GM21529 (cell line): ENCODE results near the gene GRAMD1B.
A peak's percentile ranks its signal among the peaks of the same experiment; 100 is the strongest.

ENCODE experiments used
- ATAC-seq: cut with Tn5 transposase; IDR thresholded peaks from one replicate; pipeline ENCODE4 v1.9.1; 2021; ENCODE audit not compliant: unreplicated experiment

Gene GRAMD1B

DNA sequence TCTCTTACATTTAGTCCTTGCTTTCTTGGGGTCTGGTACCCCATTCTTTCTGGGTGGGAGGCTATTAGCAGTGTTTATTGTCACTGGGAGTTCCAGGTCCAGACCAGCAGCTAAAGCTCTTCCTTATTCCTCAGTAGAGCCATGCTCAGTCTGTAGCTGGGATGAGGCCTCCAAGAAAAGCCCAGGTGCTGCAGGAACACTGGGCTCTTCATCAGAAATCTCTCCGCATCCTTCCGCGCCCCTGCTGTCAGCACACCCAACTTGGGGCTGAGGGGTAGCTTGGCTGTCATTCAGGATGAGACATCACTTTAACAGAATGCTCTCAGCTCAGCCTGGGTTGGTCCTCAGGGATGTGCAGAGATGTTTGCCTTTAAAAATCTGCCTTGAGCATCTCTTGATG is 97.5 kb downstream of the GRAMD1B start:
- ATAC-seq: no peak

DNA sequence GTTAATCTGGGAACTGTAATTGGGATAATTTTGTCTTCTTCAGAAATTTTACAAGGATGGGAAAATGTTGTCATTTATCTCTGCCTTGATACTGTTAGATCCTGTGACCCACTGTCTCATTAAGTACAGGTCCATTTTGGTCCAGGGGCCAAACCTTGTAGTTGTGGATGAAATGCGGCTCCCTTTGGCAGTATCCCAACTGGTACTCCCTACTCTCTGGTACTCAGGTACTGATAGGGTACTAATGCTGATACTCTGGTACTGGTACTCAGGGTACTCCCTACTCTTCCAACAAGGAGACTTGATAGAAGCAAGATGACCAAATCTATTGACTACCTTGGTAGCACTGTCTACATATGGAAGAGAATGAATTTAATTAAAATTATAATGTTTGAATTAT is 97.9 kb downstream of the GRAMD1B start:
- no peak for ATAC-seq

DNA sequence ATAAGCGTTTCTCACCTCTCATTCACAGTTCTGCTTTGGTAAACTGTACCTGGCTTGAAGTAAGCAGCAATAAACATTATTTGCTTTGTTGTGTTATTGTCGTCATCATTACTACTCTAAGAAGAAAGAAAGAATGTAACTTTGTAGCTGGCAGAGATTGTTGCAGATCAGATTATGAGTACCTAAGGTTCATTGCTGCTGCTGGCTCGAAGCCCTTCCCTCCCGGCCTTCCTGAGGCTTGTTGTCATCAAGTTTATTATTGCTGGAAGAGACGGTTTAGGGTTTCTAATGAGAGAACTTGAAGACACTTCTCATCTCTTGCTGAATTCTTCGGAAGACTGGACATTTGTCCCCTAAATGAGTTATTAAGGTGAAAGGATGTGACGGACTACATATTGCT is 101.3 kb downstream of the GRAMD1B start:
- ATAC-seq: no peak

DNA sequence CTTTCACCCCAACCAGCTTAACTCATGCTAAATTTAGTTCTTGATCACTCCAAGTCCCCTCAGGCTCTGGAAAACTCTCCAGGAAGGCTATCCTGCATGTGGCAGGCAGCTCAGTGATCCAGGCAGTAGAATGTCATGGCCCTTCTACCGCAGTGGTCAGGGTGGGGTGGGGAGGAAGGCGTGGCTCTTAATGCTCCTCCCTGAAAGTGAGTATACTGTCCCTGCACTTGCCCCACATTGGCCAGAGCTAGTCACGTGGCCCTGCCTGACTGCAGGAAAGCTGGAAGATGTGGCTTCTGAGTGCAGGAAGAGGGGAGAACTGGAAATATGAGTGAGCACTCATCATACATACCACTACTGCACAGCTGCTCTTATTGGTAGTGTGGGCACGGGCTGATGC is 102.1 kb downstream of the GRAMD1B start:
- no peak for ATAC-seq

DNA sequence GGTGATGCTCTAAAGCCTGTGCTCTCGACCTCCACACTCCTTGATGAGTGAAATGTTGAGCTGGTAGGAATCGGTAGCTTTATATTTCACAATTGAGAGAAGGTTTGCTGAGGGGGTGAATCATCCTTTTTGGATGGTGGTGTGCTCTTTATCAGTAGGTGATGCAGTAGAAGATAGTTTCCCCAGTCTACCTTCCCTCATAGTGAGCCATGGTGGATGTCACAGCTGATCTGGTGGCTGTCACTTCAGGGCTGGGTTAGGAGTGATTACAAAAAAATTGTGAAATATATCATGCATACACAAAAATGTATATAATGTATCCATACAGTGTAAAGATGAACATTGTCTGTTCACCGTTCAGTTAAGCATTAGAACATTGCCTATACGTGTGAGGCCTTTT is 105.3 kb downstream of the GRAMD1B start:
- no peak for ATAC-seq

DNA sequence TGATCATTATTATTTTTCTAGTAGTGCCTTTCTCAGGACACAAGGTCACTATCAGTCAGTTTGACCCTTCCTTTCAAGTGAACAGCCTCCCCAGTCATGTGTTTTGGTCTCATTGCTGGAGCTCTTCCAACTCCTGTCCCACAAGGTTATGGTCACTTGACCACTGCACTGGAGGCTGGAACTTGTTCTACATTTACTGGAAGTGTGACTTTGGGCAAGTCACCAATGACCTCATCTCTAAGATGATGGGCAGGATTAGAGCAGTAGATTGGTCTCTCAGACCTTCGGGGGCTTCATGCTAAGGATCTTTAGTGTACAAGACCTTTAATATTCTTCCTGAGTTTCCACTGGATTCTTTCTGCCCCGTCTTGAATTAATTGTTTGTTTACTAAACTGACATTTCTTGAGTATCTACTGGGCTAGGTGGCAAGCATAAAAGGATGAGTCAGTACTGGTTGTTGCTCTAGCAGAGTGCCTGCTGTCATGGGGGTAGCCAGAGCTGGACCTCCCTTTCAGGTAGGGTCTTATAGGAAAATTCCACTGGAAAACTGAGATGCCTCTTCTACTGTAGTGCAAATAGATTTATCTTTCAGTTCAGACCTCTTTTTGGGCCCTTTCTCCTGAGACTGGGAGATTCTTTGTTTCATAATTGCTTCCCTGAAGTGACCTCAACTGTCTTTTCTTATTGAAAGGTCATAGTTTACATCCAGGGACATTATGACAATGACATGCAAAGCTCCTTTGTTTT is 106.8 kb downstream of the GRAMD1B start:
- no peak for ATAC-seq

DNA sequence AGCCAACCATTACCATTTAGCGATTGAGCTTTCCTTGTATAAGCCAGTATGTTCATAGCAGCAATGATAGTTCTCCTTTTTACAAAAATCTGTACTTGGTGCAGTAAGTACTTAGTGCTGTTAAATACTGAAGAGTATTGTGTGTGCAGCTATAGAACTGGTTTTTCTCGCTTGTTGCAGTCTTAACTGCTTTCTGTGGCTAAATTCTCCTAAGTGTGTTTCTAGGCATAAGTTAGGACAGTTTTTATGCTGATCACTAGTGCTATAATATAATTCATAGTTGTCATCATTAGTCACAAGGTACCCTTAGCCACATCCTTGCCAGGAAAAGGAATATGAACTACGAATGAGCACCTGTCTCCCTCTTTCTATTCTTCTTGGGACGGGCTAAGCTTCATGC is 107.7 kb downstream of the GRAMD1B start:
- ATAC-seq: no peak

DNA sequence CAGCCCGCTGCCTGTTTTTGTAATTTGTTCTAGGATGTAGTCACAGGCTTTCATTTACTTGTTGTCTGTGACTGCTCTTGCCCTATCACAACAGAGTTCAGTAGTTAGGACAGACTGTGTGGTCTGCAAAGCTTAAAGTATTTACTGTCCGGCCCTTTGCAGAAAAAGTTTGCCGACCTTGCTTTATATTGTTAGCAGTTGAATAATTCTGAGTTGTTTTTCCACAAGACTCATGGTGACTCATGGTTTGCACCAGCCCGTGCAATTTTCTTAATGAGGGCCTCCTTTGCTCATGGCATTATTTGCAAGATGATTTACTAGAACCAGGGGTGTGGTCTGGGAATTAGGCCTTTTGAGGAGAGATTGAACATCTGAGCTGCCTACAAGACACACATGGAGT is 113.7 kb downstream of the GRAMD1B start:
- no peak for ATAC-seq

DNA sequence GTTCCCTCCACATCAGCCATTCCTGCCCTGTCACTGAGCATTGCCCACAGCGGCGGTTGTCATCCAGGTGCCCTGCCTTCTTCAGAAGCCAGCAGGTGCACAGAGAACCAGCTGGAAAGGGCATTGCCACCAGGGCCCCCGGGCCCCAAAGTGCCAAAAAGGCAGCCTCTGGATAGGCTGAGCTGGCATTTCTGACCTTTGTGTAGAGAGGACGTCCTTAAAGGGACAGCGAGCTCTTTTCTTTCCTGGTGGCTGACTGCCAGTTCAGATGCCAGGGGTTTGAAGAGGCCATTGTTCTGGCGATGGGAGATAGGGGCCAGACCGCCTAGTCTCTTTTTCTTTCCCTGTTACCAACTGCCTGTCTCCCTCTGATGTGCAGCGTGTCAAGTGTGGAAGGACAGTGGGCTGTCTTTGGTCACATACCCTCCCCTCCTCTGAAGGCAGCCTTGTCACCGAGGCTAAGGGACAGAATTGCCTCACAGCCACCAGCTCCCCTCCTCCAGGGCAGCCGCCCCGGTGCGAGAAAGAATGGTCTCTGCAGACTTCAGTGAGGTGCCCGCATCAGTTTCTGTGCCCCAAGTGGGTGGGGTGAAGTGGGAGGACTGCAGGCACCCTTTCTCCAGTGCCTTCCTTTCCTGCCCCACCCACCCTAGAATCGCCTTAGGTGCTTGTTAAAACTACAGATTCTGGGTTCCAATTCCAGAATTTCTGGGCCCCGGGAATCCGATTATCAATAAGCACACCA is 114.7 kb downstream of the GRAMD1B start:
- ATAC-seq: no peak

DNA sequence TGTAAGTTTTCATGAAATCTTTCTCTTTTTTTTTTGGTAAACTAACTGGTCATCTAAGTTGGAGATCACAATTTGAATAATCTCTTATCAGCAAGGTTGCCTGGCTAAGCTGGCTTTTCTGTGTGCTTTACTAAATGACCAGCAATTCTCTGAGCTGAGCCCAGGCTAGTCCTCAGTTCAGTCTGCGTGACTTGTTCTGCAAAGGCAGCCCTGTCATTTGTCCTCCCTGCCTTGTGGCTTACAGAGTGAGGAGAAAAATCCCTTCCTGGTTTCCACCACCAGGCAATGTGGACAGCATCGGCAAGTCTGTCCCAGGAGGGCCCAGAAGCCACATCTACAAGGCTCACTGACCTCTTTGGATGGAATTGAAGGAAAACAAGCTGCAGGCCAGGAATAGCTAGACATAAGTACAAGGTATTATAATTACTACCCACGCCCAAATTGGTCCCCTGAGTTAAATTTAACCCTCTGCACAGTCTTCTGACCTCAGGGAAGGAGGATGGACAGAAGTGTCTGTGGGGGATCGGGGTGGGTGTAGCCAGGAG is 115.7 kb downstream of the GRAMD1B start:
- no peak for ATAC-seq

DNA sequence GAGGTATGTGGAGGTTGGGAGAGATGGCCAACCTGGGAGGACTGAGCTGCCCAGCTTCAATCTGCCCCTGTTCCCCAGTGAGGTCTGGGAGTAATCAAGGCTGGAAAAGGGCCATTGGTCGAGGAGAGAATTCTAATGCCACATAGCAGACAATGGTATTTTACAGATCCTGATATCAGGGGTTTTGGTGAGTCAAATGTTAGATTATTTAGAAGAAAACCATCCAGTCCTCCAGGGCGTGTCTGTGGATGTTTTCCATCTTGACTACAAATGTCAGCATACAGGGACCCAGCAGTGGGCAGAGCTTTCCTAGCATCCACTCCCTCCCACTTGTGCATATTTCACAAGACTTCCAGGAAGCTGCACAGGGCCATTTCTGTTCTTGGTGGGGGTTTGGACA is 116.4 kb downstream of the GRAMD1B start:
- no peak for ATAC-seq

DNA sequence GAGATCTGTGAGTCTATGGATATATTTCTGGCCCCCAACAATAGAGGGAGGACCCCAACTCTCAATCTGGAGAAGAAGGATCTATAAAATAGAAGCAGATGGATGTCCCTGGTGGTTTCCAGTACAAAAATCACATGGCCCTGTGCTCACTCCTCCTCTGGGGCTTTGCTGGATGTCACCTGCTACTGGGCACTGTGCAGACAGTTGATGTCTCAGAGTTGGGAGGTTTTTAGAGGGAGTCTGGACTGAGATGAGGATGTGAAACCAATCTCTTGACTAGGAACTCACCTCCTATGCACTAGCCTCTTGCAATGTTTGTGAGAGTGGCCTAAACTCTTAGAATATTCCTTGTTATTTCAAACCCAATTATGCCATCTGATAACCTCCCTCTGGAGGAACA is 117.1 kb downstream of the GRAMD1B start:
- peak; percentile 97 for ATAC-seq

DNA sequence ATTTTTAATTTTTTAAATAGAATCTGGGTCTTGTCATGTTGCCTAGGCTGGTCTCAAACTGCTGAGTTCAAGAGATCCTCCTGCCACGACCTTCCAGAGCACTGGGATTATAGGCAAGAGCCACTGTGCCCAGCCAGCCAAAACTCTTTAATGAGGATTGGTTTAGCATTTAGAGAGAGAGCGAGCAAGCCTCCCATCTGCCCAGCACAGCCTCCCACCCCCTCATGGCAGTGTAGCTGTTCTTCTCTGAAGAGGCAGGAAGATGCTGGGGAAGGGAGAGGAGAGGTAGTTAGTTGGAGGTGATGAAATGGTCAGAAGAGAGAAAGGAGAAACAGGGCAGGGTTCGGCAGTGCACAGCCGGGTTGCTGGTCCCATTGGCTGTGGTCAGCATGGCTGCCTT is 118.7 kb downstream of the GRAMD1B start:
- no peak for ATAC-seq

DNA sequence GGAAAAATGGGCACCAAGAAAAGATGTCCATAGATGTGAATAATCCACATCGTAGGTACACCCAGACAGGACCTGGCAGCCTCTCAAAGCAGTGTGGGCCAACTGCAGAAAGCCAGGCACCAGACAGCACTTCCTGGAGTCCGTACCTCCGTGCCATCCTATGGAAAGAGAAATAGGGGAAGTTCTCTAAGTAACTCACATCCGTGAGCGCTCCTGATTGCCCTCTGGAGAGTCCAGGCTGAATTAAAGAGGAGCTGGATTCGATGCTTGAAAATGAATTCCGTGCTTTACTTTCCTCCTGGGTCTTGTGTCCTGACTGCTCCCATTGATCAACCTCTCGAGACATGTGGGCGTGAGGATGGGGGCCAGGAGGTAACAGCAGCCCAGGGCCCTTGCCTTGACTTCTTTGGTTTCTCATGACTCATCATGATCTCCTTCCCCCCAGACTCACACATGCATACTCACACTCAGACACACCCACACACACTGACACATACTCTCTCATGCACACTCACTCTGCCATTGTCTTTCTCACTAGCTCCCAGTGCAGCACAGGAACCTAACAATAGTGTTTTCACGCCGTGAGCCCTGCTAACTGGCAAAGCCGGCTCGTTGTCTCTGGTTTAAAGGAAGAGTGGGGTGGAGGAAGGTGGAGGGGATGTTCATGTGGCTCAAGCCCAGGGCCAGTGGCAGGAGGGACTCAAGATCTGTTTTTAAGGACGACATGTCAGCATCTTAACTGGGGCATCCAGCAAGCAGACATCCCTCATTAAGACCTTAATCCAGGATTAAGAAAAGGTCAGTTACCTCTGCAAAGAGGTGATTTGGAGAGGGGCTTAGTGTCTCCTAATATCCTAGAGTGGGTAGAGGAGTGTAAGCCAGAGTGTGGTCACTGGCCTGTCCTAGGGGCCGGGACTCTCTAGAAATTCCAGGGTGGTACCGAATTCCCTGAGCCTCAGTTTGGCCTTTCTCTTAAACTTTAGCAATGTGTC is 120.2 kb downstream of the GRAMD1B start:
- ATAC-seq: no peak

DNA sequence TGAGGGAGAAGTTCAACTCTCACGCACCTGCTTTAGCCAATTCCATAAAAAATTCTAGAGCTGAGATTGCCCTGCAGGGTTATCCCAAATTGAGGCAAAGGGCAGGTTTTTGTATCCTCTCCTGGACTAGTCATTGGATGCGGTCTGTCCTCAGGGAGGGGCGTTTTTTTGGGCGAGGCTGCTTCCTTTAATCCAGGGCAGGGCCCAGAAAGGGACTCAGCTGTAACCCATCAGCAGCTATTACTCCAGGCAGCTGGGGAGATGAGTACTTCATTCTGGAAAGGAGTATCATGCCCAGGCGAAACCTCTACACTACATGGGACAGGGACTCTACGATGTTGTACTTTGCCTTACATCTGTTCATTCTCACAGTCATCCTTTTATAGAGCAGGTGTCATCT is 121.0 kb downstream of the GRAMD1B start:
- no peak for ATAC-seq

DNA sequence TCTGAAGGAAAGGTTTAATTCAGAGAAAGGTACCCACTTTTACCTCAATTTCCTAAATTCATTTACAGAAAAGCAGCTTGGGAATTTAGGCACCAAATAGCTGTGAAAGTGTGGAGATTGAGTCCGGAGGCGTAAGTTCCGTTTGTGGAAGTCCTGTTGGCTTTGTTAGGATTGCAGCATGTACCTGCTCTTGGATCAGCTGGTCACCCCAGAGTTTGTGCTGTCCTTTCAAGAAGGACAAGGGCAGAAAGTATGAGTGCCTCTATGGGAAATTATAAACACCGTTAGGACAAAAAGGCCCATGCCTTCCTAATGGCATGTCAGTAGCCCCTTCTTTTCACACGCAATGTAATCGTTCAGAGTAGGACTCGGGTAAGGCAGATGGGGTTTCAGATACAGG is 126.6 kb downstream of the GRAMD1B start:
- ATAC-seq: no peak

DNA sequence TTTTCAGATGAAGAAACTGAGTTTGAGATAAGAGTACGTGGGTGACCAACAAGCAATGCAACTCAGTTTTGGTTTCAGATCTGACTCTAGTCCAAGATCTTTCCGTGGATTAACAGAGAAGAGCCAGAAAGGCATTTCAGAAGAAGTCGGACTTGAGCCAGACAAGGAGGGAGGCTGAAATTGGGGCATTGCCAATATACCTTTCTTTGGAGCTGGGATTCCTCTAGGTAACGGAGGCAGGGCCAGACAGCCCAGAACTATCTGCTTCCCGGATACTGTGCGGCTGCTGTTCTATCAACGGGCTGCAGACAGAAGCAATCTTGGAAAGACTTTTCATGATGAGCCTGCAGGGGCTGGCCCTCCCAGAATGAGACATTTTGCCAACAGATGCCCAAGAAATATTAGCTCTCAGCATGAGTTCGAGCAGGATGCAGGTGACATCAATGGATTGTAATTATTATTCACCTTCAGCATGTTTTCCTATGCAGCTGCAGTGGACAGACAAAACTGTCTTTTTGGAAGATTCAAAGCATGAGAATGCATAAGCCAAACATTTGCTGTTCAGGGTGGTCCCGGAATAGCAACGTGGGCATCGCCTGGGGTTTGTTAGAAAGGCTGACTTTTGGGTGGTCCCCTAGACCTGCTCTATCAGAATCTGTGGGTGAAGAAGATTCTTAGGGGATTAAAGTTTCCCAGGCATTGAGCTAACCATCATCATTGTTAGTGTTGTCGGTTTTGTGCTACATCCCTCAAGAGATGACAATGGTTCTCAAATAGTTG is 128.7 kb downstream of the GRAMD1B start:
- no peak for ATAC-seq

DNA sequence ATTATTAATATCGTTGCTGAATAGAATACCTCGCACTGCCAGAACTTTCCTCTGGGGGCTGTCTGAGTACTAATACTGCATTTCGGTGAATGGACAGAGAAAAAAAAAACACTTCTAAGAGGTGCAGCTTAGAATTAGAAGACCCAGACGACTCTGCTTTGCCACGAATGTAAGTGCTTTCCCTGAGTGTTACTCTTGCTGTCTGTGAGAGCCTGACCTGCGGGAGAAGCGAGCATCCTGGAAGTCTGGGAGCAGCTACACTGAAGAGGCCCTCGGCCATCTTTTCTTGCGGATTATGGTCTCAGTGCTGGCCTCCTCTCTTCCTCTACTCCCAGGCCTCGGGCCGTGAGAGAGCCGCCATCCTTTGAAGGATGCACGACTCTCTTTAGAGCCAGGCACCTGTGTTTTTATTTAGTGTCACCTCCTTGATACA is 129.5 kb downstream of the GRAMD1B start:
- no peak for ATAC-seq

DNA sequence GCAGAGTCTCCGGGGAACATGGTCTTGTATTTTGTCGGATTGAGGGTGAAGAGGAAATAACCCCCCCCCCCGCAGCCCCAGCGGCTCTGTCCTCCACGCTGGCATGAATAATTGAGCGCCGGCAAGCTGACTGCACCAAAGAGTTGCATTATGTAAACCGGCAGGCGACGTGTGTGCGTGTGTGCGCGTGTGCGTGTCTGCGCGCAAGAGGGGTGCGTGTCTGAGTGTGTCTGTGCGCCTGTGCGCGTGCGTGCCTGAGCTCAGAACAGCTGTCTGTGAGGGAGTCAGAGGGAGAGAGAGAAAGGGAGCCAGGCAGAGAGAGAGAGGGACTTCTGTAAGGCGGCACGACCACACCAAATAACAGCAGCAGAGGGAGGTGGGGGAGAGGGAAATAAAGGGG is 129.9 kb downstream of the GRAMD1B start:
- peak; percentile 75 for ATAC-seq

DNA sequence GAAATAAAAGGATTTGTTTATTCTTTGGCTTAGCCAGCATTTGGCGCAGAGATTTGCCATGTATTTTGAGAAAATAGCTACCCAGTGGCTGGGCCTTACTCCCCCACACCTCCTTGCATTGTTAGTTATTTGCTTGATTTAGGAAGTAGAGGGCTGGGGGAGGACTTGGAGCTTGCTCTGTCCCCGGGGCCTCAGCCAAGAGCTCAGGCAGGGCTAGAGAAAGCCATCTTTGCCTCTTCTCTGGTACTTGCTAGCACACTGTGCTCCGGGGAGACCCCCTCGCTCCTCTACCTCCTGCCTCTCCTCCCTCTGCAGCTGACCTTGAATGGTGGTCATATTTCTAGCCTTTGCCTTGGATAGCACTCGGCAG is 131.3 kb downstream of the GRAMD1B start:
- ATAC-seq: no peak
